GM21528 (cell line): ENCODE data around the gene SHH.

Source experiments
- ATAC-seq: cut with Tn5 transposase; IDR thresholded peaks from one replicate; pipeline ENCODE4 v1.9.1; 2021; ENCODE audit warnings: mild to moderate bottlenecking, moderate library complexity; ENCODE audit not compliant: unreplicated experiment, low FRiP score

Gene SHH

DNA sequence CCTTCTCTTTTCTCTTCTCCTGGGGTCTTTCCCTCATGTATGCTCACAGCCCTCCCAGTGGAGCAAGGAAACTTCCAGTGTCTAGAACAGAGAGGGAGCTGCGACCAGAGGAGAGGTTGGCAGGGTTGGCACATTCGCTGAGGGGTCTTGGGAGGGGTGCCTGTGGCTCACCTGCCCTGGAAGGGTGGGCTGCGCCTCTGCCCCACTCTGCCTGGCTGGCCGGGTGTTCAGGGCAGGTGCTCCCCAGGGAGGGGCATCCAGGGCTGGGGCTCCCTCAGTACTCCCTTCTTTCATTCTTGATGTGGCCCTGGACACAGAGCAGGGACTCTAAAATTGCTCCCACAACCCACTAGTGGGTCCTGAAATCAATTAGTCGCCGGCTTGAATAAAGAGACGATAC, 16.9 kb downstream of the SHH start:
- no peak for ATAC-seq

DNA sequence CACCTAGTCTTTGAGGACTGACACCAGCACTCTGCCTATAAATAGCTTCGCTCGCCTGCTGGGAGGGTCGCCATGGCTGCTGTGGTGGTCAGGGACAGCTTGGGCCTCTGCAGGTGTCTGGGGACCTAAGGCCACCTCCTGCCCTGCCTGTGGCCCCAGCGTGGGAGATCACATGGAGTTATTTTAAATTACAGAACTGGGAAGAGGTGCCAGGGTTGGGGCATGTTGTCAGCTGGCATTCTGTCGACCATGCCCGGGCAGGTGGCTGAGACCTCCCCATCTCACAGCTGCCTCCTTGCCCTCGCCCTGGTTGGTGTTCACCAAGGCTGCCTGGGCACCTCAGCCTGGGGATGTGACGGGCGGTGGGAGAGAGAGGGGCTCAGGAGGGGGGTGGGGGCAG, 18.1 kb downstream of the SHH start:
- ATAC-seq = no peak

DNA sequence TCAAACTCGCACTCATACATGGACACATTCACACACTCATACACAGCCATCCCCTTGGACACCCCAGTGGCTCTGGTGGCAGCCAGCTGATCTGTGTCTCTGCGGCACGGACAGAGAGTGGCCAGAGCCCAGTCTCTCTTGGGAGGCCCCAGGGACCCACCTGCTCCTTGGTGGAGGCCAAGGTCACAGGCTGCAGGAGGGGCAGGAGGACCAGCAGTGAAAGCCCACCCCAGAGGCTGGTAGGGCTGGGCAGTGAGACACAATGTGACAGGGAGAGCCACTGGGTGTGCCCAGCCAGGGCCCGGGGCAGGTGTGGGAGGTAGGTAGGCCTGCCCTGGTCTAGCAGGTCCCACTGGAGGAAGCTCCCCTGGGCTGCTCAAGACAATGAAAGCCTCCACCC, 18.5 kb downstream of the SHH start:
- ATAC-seq = no peak

DNA sequence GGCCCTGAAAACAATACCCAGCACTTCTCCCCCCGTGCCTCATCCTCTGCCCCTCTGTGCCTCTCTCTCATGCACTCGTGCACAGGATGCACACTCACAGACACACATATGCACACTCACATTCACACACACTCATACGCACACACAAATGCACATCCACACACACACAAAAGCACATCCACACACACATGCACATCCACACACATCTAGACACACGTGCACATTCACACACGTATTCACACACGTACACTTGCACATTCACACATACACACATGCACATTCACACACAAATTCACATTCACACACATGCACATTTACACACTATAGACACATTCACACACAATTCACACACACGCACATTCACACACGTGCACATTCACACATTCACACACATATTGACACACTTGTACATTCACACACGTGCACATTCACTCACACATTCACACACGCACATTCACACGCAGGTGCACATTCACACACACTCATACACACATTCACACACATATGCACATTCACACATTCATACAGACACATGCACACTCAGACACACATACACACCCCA, 19.2 kb downstream of the SHH start:
- no peak for ATAC-seq

DNA sequence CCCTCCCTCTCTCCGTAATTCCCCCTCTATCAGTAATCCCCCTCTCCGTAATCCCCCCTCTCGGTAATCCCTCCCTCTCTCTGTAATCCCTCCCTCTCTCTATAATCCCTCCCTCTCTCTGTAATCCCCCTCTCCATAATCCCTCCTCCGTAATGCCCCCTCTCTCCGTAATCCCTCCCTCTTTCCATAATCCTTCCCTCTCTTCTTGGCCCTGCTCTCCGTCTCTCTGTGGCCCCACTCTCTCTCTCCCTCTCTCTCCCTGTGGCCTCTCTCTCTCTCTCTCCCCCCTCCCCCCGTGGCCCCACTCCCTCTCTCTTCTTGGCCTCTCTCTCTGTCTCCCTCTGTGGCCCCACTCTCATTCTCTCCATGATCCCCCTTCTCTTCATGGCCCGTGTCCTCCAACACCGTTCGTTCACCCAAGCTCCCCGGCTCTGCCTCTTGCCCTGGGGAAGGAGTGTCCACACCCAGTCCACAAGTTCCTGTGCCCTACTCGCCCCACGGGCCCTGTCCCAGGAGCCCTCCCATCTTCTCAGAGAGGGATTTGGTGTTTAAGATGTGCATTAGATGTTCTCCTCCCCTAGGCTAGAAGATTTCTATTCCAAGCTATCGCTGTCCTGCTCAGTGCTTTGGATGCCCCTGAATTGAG, 19.8 kb downstream of the SHH start:
- ATAC-seq = no peak

DNA sequence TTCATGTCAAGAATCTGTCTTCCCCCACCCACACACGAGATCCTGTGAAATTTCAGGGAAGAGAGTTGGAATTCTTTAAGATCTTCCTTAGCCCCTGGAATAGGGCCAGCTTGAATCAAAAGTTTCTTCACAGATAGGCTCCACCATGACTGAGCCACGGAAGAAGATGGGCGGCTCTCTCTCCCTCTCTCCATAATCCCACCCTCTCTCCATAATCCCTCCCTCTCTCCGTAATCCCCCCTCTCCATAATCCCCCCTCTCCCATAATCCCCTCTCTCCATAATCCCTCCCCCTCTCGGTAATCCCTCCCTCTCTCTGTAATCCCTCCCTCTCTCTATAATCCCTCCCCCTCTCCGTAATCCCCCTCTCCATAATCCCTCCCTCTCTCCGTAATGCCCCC, 20.4 kb downstream of the SHH start:
- ATAC-seq = no peak

DNA sequence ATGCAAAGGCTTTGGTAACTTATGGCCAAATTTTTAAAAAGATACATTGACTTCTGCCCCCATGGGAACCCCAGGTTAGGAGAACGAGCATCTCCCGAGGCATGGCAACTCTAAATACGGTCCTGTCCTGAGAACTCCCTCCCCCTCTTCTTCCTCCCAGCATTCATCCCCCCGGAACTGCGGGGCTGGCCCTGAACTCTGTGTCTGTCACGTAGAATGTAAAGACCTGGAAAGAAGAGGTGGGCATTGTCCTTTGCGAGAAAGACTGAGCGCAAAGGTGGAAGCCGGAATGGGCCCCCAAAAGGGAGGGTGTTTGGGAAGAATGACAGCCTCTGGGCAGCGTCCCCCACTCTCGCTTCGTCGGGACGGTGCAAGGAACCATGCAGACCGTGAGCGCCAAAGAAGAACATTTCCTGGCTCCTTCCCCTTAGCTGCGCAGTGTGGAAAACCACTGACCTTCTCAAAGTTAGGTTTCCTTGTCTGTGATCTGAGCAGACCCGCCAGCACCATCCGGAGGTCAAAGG, 21.0 kb downstream of the SHH start:
- no peak for ATAC-seq

DNA sequence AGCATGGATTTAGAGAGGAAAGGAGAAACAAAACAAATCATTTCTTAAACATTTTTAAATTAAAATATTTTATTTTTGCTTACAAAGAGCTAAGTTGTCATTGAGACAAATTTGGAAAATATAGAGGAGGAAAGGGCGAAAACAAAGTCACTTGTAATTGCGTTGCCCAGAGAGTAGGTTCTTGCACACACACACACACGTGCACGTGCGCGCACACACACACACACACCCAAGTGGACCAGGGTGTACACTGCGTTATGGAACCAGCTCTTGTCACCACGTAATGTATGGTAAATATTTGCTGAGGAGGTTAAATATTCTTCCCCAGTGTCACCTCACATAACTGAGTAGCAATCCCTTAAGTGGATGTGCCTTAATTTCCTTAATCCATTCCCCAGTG, 21.6 kb downstream of the SHH start:
- ATAC-seq = no peak

DNA sequence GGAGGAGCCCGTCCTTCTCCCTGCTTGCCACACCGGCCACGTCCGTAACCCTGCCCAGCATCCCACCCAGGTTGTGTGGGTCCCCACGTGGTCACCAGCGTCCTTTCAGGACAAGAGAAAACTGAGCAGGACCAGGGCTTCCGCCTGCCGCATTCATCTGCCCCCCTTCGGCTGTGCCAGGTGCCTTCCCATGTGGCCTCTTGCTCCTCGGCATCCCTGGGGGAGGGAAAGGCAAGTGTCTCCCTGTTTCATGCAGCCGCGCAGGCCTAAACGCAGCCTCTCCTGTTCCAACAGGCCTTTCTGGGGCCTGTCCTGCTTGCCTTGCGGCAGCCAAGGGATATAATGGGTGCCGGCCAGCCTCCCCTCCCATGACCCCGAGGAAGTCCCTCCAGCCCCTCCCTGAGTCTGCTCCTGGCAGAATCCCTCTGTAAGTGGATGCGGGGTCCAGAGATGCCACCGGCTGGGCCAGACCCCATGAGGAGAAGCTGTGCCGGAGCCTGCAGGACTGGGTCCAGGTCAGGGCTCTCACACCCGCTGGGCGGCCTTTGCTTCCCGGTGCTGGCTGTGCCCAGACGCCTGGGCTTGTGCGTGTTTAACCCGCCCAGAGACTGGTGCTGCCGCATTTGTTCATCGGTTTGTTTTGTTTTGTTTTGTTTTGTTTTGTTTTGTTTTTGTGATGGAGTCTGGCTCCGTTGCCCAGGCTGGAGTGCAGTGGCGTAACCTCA, 23.1 kb downstream of the SHH start:
- ATAC-seq = no peak

DNA sequence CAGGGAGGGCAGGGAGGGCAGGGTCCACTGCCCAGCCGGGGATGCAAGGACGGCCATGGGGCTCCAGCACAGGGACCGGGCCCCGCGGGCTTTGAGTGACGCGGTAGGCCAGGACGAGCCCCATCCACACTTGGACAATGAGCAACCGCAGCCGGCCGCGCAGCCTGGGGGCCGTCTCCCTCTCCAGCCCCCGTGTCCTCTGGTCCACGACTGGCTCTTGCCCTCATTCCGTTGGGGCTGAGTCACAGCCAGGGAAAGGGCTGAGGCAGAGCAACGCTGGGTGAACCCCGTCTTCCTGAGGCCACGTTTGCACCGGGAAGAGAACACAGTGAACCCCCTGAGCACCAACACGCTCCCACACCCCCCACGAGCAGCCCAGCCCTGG, 23.7 kb downstream of the SHH start:
- ATAC-seq = no peak

DNA sequence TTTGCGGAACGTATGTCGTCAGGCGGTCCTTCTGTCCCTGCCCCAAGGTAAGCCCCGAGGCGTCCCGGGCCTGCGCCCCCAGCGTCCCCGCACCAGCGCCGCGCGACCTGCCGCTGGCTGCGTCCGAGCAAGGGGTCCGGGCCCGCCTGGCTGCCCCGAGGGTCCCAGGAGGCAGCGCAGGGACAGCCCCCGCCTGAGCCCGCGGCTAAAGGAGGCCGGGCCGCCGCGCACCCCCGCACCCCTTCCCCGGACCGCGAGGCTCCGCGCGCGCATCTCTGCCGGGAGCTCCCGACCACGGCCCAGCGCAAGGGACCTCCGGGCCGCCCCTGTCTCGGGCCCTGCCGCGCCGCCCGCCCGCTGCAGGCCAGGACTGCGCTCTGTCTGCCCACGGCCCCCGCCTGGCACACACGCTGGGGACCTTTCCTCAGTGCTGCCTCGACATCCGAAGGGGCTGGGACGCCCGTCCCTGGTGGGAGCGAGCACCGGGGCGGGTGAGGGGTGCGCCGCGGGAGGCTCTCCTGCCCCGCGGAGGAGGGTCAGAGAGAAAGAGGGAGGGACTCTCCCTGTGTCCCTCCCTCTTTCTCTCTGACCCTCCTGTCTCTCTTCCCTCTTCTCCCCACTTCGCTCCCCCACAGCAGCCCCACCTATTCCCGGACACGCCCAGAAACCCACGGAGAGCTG, 25.0 kb downstream of the SHH start:
- ATAC-seq = no peak

DNA sequence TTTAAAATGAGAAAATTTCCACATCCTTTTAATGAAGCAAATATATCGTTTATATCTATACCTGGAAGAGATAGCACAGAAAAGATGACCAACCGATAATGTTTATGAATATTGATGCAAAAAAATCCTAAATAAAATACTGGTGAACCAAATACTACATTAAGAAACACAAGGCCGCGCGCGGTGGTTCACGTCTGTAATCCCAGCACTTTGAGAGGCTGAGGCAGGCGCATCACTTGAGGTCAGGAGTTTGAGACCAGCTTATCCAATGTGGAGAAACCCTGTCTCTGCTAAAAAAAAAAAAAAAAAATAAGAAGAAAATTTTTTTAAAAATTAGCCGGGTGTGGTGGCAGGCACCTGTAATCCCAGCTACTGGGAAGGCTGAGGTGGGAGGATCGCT, 25.8 kb downstream of the SHH start:
- no peak for ATAC-seq

DNA sequence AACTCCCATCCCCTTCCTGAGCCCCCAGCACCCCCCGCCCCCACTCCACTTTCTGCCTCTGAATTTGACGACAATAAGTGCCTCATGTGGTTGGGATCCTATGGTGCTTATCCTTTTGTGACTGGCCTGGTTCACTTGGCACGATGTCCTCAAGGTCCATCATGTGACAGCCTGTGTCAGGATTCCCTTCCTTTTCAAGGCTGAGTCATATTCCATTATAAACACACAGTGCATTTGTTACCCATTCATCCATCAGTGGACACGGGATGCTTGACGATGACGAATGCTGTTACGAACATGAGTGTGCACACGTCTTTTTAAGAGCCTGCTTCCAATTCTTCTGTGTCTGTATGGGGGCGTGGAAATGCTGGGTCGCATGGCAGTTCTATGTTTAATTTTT, 26.7 kb downstream of the SHH start:
- no peak for ATAC-seq

DNA sequence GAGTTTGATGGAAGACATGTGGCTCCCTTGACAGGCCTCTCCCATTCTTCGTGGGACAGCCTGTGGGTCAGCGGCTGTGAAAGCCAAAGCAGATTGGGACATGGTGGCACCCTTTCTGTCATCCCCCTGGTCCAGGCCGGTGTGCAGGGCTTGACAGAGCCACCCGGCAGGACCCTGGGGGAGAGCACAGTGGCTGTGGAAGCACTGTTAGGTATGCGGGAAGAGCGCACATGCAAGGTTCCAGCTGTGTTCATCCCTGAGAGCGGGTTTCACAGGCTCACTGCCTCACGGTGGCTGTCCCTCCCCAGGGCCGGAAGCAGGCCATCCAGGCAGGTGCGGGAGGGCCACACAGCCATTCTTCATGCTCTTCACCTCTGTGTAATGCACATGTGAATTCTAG, 29.8 kb downstream of the SHH start:
- no peak for ATAC-seq

DNA sequence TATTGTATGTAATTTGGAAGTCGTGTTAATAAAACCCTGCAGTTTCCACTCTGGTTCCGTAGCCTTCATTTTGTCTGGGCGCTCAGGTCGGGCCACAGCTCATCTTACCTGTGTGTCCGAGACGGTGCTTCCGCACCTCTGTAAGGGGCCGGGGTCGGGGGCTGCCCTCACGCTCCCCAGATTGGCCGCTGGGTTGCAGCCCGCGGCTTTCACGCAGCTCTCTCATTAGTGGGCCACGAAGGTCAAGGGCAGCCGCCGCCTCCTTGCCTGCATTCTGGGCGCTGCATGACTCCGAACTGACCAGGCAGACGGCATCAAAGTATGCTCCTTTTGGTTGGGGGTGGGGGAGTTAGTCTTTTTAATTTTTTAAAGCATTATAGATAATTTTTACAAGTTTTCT, 30.8 kb downstream of the SHH start:
- ATAC-seq = no peak

DNA sequence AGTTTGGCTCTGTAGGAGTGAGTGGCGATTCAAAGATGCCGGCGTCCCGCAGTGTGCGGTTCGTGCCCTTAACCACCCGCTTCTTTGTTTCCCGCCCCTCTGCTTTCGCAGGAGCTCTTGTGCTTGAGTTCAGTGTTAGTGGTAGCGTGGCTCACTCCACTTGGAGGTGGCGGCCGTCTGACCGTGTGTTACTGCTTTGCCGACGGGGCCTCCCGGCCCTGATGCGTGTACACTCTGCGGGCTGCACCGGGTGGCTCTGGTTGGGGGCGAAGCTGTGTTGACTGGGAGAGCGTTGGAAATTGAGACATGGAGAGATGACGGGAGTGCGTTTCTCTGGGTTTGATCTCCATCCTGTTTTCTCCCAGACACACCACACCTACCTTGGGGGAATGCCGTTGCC, 31.4 kb downstream of the SHH start:
- ATAC-seq = no peak

DNA sequence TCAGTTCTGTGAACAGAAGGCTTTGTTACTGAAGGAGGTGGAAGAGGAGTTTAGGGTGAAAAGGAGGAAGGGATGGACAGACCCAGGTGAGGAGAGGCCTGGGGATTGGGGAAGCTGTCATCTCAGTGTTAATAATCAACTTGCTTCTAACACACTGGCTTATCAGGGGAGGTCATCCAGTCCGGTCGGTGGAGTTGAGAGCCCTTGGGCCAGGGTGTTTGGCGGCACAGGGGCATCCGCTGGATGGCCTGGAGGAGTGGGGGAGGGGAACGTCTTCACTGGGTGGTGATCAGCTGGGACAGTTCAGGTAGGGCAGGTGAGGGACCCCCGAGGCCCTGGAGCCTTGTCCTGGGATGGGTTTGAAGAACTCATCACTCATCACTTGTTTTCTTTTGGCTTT, 33.9 kb downstream of the SHH start:
- no peak for ATAC-seq

DNA sequence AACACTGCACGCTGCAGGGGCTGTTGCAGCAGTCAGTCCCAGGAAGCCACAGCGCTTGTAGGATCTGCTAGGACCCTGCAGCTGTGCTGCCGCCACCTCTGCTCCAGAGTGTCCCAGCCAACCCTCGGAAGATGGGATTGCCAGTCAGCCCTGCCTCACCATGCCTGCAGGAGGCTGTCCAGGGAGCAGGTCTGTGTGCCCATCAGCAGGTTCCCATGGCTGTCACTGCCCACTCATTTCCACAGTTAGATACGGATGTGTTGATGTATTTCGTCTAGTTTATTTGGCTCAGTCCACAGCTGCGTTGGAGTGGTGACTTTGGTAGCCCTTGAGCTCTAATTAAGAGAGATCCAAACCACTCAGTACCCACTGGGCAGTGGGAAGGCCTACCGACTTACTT, 35.7 kb downstream of the SHH start:
- ATAC-seq = no peak

DNA sequence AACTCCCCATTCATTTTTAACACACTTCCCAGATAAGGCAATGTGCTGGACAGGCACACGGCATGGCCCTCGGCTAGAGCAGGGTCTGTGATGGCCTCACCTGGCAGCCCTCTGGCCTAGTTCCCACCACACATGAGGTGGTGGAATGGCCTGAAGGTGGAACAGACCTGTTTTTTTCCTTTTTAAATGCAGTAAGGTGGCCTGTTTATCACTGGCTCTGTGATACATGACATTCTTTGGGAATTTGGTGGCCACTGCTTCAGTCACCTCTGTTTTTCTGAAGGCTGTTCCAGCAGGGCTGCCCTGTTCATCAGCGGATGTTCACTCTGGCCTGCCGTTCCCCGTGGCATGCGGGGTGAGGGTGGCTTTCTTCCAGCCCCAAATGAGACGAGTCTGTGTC, 36.6 kb downstream of the SHH start:
- ATAC-seq = no peak

DNA sequence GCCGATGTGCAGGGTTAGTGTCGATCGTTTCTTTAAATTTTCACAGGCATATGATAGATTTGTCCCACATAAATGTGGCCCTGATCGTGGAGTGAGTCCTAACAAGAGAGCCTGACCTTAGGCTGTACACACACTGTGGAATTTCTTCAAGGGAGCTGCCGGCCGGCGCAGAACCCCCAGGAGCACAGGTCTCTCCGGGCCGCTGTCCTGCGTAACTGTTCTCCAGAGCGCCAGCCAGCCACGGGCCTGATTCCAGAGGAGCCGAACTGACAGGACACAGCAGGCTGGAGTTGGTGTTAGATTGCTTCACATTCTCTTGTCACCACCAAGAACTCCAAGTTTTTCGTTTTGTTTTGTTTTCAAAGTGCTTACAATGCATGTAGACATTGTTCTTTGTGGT, 37.3 kb downstream of the SHH start:
- ATAC-seq = no peak

DNA sequence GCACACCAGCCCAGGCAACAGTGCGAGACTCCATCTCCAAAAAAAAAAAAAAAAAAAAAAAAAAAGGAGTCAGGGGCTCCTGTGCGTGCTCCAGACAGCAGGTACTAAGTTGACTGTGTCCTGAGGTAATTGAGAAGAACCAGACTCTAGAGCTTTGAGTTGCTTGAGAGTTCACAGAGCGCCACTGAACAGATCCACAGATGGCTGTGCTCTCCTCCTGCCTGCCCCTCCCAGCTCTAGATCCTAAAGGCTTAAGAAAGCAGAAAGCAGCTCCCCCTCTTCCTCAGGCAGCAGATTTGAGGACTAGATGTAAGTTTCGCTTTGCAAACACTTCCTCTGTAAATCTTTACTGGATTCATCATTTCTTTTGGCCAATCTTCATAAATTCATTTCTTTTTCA, 38.7 kb downstream of the SHH start:
- ATAC-seq = no peak

DNA sequence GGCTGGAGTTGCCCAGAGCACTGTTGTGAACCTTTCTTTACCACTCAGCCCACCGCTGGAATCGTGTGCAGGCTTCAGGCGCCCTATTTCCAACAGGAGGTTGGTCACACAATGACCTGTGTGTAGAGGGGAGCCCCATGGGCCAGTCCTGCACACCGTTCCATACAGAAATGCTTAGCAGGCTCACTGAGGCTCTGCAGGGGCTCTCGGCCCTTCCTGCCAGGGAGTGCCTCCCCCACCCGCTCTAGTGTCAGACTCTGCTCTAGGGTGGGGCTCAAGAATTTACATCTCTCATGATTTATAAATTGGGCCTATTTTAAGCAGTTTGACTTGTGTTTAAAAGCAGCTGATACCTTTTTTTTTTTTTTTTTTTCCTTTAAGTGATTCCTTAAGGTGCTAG, 42.0 kb downstream of the SHH start:
- ATAC-seq = no peak
